B cell (primary cell): Measurements from ENCODE around the gene ERICH3.

Experiments
- CTCF ChIP-seq: fragments of 200-600 bp; IDR thresholded peaks from one replicate; pipeline ENCODE4 v1.8.0; 2022; ENCODE audit warnings: antibody characterized with exemption, mild to moderate bottlenecking
- EZH2 ChIP-seq: IDR thresholded peaks from 2 replicates; pipeline ENCODE4 v1.6.1; 2012; ENCODE audit warnings: borderline replicate concordance, low read depth, mild to moderate bottlenecking, moderate library complexity, low read length; ENCODE audit not compliant: insufficient read depth, poor library complexity, severe bottlenecking

- no peak for TF ChIP-seq CTCF
- TF ChIP-seq EZH2 = no peak
Observed at GRCh38 chr1:74683656-74684055, 10.1 kb upstream of the ERICH3 start.
